IPS-NIHi11 (cell line): ENCODE data around the gene DNAH14.
"Not testable (repeated sequence)": the region's sequence is repeated elsewhere in the genome, so short reads cannot be mapped to it uniquely, and the experiment has no call there.

Experiments used
- DNase-seq: peaks from one replicate; pipeline ENCODE4 v3.0.0; 2012; ENCODE audit warnings: mixed read lengths, low spot score

DNAH14 gene

DNA sequence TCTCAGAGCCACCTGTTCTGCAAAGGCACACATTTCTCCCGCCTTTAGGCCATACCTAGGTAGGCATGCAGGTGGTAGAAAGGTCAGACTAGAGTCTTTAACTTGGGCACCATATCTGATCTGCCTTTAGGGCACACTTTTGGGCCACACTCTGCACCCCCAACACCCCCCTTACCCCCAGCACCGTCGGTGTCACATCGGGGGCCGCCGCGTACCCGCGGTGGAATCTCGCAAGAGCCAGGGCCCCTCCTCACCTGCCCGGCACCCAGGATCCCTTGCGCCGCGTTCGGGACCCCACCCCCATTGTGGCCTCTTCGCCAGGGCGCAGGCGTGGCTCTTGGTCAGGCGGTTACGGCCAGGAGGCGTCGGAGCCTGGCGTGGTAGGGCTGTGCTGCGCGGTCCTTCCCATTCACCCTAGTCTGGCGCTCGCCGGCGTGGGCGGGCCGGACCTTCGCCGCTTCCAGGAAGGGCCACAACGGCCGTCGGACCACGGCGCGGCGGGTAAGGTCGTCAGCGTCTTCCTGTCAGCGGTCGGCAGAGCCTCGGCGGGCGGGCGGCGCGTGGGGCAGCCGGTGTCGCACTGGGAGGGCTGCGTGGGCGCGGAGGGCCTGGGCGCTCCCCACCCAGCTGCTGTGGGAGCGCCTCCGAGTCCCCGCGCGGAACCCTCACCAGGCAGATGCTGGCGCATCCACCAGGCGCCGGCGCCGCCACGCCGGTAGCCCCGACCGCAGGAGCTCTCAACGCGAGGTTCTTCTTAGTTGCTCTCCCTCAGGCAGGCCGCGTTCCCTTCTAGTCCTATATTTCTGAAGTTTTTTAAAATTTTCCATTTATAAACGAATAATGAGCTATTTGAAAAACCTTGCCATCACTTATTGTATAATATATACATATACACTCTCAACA, at the start of gene DNAH14:
TSS of gene DNAH14 (plus strand) at position 341 of the 903 bp plus-strand sequence. CDS start 23,028 bp downstream, outside the sequence.
- DNase-seq: peak; percentile 91

GRCh38 chr1:224880593-224881307, 48.7 kb upstream of the DNAH14 start:
- DNase-seq: peak; percentile 67

GRCh38 chr1:224881308-224881692, 48.2 kb upstream of the DNAH14 start:
- not testable (repeated sequence) for DNase-seq

GRCh38 chr1:224881762-224882211, 47.7 kb upstream of the DNAH14 start:
- no peak for DNase-seq

DNA sequence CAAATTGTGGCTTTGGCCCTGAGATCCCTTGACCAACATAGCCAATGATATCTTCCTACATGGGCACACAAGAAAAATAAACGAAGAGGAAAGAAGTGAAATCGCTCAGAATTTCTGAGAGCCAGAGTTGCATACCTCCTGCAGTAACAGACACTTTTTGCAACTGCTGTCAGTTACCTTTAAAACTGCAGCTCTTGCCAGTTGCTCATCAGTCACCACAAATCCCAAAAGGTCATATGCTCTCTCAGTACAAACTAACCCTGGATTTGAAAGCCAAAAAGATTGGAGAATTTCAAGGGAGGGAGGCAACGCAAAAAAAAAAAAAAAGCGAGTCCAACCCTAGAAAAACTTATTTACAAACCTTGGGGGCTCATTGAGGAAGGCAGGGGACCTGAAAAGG, 47.2 kb upstream of the DNAH14 start:
- no peak for DNase-seq

GRCh38 chr1:224883091-224883490, 46.4 kb upstream of the DNAH14 start:
- no peak for DNase-seq

DNA sequence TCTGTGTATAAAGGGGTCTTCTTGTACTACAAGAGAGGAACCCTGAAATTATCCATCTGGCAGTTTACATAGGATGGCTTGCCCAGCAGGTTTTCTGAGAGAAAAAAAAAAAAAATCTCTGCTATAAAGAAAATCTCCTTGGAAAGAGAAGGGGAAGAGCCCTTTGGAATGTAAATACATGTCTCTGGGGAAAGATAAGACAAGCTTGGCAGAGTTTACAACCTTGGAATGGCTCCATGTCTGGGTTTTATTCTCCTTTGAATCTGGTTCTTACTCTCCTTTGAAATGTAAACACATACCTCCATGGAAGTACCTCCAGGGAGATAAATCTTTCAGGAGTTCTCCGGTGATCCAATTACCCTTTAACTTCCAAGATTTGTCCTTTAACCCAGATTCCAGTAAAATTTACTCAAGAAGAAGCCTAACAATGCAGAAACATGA, 45.1 kb upstream of the DNAH14 start:
- DNase-seq: no peak

- not testable (repeated sequence) for DNase-seq
Observed at GRCh38 chr1:224885376-224885775, 44.1 kb upstream of the DNAH14 start.

DNA sequence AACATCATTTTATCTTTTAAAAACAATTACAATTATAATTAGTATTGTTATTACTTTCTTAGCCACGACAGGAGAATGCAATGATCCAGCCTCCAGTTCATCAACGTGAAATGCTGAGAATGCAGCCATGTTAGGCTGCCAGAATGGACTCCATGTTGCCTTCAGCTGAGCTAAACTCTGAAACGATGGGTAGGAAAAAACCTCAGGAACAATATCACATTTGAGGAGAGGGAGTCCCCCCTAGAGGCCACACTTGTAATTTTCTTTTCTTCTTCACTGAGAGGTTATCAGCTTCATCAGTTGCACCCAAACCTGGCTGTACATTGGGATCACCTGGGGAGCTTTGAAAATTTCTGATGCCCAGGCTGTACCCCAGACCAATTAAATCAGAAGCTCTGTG, 34.6 kb upstream of the DNAH14 start:
- peak; percentile 61 for DNase-seq

DNA sequence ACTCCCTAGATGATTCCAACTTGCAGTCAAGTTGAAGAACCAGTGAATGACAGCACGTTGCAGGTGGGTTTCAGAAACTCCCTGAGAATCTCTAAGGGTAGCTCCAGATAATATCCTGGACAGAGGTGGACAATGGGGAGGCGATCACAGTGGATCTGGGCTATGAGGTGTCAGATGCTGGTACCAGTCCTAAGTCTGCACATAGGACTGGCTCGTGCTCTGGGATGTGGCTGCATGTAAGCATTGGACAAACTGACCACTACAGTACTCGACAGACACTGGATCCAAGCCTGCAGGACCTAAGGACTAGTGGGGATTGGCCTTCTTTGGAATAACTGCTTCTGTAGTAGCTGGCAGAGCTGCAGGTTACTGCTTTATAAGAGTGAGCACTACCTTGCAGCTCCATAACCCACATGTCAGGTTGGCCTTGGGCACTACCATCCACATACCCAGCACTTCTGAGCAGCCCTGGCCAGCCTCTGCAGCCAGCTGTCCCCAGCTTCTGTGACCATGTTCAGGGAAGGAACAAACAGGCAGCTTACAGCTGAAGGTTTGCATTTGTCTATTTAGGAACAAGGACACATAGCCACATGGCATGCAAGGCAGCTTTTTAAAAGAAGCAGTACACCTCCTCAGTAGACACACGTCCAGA, 33.2 kb upstream of the DNAH14 start:
- no peak for DNase-seq

GRCh38 chr1:224897529-224898327, 31.7 kb upstream of the DNAH14 start:
- no peak for DNase-seq

GRCh38 chr1:224898937-224899336, 30.5 kb upstream of the DNAH14 start:
- DNase-seq: no peak

- no peak for DNase-seq
Observed at GRCh38 chr1:224900062-224900630, 29.3 kb upstream of the DNAH14 start.

GRCh38 chr1:224901087-224901810, 28.2 kb upstream of the DNAH14 start:
- DNase-seq: no peak

DNA sequence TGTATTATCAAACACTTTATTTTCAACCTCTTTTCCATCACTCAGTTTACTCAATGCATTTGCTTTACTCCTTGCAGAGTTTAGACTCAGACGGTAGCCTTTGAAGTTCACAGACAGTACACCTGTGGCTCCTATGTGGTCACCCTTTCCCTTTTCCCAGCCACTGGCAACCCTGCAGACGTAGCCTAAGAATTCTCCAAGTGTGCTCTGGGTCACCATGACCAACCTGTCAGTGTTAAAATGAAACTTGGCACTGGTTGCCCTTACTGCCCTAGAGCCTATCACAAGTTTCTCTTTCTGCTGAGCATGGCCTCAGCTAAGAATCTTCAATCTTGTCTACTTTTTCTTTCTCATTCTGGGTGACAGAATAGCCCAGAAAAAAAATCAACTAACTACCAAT, 25.5 kb upstream of the DNAH14 start:
- DNase-seq: no peak

DNA sequence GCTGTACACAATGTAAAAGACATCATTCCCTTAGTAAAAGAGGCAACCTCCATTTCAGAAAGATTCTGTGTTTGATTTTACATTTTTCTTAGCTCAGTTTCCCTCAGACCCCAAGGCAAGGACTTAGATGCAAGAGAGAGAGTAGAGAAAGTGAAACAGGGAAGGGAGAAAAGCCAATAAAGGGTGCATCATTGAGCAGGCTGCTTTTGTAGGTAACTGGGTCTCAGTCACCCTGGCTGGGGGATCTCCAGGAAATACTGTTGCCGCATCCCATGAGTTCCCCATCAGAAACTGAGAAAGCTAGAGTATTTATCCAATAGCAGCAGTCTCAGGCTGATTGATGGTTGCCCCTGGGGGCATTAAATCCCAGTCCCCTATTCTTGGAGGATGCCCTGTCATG, 23.1 kb upstream of the DNAH14 start:
- DNase-seq: no peak

DNA sequence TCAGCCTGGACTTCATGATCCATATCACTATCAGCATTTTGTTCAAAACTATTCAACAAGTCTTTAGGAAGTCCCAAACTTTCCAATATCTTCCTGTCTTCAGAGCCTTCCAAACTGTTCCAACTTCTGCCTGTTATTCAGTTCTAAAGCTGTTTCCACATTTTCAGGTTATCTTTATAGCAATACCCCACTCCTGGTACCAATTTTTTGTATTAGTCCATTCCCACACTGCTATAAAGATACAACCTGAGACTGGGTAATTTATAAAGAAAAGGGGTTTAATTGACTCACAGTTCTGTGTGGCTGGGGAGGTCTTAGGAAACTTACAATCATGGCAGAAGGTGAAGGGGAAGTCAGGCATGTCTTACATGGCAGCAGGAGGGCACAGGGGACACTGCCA, 18.3 kb upstream of the DNAH14 start:
- DNase-seq: no peak

- no peak for DNase-seq
Observed at GRCh38 chr1:224914292-224914900, 15.1 kb upstream of the DNAH14 start.

- DNase-seq: no peak
Observed at GRCh38 chr1:224919508-224919907, 10.0 kb upstream of the DNAH14 start.

DNA sequence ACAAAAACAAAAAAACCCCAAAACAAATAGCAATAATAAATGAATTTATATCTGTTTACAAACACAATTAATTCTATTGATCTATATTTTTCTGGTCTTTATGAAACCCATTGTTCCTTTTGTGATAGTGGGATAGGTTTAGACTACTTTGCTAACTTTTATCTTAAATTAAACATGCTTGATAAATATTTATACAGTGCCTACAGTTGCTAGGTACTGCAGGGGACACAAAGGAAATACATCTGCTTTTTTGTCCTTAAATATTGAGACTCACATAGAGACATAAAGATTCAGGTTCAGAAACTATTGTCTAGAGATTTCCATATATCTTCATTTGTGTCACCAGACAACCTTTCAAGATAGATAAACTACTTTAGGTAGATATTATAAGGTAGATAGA, 8.5 kb upstream of the DNAH14 start:
- DNase-seq: no peak
